Measurements from ENCODE around the gene ATP23. TPM values are rescaled to one million over a fixed set of nuclear protein-coding genes. Genes with fewer than 3 reads are reported as not detected.

The ATP23 gene, protein sequence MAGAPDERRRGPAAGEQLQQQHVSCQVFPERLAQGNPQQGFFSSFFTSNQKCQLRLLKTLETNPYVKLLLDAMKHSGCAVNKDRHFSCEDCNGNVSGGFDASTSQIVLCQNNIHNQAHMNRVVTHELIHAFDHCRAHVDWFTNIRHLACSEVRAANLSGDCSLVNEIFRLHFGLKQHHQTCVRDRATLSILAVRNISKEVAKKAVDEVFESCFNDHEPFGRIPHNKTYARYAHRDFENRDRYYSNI
- total RNA-seq: 18.0 TPM

GRCh38 chr12:57941165-57941894 lies at the start of gene ATP23:
Gene ATP23 (plus strand): TSS chr12:57941567. CDS start chr12:57941702, 135 bp downstream.

Other genes starting within 250 kb of the ATP23 start
- gene OS9, start 247.4 kb upstream of the ATP23 start, total RNA-seq: 124 TPM
- 2.9 TPM for gene AGAP2, start 202.8 kb upstream of the ATP23 start, total RNA-seq
- 41.7 TPM for gene TSPAN31, start 196.5 kb upstream of the ATP23 start, total RNA-seq
- 87.5 TPM for gene CDK4, start 189.3 kb upstream of the ATP23 start, total RNA-seq
- gene MARCHF9, start 186.5 kb upstream of the ATP23 start, total RNA-seq: 8.9 TPM
- 1.1 TPM for gene CYP27B1, start 174.5 kb upstream of the ATP23 start, total RNA-seq
- 10.3 TPM for gene METTL1, start 169.5 kb upstream of the ATP23 start, total RNA-seq
- 11.1 TPM for gene EEF1AKMT3, start 169.0 kb upstream of the ATP23 start, total RNA-seq
- 15.0 TPM for gene TSFM, start 158.8 kb upstream of the ATP23 start, total RNA-seq
- 5.0 TPM for gene AVIL, start 122.8 kb upstream of the ATP23 start, total RNA-seq
- gene CTDSP2, start 94.8 kb upstream of the ATP23 start, total RNA-seq: 130 TPM